Calu3 (cell line): ENCODE measurements around the gene METTL24. TPM values are rescaled to one million over a fixed set of nuclear protein-coding genes. Genes with fewer than 3 reads are reported as not detected.
"Not testable (repeated sequence)": the region's sequence is repeated elsewhere in the genome, so short reads cannot be mapped to it uniquely, and the experiment has no call there.

Experiments used
- BruUV-seq: library from RNA; stranded (reverse); fragments of 400-500 nt; replicated peaks from 2 replicates; lab custom pipeline; 2021; lab: Mats Ljungman, UMichigan
- CTCF ChIA-PET: fragments of 300-600 bp; sonication (Branson Sonifier 250); formaldehyde crosslinking; loops from one replicate; lab custom pipeline; 2022; ENCODE audit warnings: antibody characterized with exemption; lab: Charles Lee
- DNase-seq: peaks from one replicate; pipeline ENCODE4 v3.0.0; 2022
- H3K27ac Mint-ChIP-seq: one replicate; pipeline ENCODE4 v1.8.0; 2022; ENCODE audit warnings: mixed read lengths; ENCODE audit not compliant: unreplicated experiment
- H3K27me3 Mint-ChIP-seq: one replicate; pipeline ENCODE4 v1.8.0; 2022; ENCODE audit warnings: mixed read lengths; ENCODE audit not compliant: unreplicated experiment
- H3K36me3 Mint-ChIP-seq: one replicate; pipeline ENCODE4 v1.8.0; 2022; ENCODE audit warnings: mild to moderate bottlenecking, moderate library complexity, mixed read lengths; ENCODE audit not compliant: insufficient read depth, unreplicated experiment
- H3K4me1 Mint-ChIP-seq: one replicate; pipeline ENCODE4 v1.8.0; 2022; ENCODE audit warnings: mild to moderate bottlenecking, low read depth, mixed read lengths; ENCODE audit not compliant: unreplicated experiment
- H3K4me3 Mint-ChIP-seq: one replicate; pipeline ENCODE4 v1.8.0; 2022; ENCODE audit warnings: mild to moderate bottlenecking, low read depth, moderate library complexity, mixed read lengths; ENCODE audit not compliant: unreplicated experiment
- H3K9me3 Mint-ChIP-seq: one replicate; pipeline ENCODE4 v1.8.0; 2022; ENCODE audit warnings: low read depth, mixed read lengths; ENCODE audit not compliant: unreplicated experiment
- intact Hi-C: fragments of 100-400 bp; cut with micrococcal nuclease; formaldehyde crosslinking; loops from one replicate; pipeline ENCODE4 v1.10.0; 2022; ENCODE audit not compliant: unreplicated experiment
- total RNA-seq: library from RNA; stranded (reverse); gene quantifications from 2 replicates; pipeline ENCODE4 v1.2.3, GENCODE V29; 2022
- TF ChIP-seq, protein P1 (sequence below): fragments of 200-600 bp; IDR thresholded peaks from one replicate; pipeline ENCODE4 v1.8.0; 2022; ENCODE audit warnings: antibody characterized with exemption; ENCODE audit not compliant: unreplicated experiment

Gene METTL24
- total RNA-seq, 1 experiment from 2014 or later: not detected

DNA sequence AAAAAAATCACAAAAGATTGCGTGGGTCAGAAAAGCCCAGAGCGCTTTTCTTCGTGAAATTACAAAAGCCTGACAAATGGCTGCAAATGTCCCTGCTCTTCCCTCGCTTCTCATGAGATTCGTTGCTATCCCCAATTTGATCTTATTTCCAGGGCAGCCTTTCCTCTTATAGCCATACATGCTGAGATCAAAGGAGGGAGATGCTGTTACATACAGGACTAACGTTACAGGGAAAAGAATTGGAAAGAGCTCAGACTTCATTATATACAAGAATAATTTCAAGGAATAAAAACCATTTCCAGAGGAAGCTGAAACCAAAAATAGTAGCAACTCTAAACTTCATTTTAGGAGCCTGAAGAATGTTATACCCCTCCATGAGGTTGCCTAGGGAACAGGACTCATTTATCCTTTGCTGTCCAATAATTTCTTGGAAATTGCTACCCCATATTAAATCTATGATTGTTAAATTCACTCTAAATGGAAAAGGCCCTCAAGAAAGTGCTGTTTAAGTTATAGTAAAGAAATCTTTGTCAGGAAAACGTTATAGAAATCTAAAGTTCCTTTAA, 81.0 kb downstream of the METTL24 start:
- H3K27me3 Mint-ChIP-seq: peaks cover 19% of the 10 kb centered on the region
- DNase-seq: no peak
- no peak overlapping the region for H3K4me3 Mint-ChIP-seq
- H3K36me3 Mint-ChIP-seq: no peaks in the 10 kb centered on the region
- BruUV-seq: no TSS peak
- intact Hi-C loops: no loop called here
- H3K27ac Mint-ChIP-seq: no peak overlapping the region
- no peaks in the 10 kb centered on the region for H3K4me1 Mint-ChIP-seq
- H3K9me3 Mint-ChIP-seq: peaks cover 2% of the 10 kb centered on the region
- CTCF ChIA-PET: no interaction called here
- TF ChIP-seq, protein P1, sequence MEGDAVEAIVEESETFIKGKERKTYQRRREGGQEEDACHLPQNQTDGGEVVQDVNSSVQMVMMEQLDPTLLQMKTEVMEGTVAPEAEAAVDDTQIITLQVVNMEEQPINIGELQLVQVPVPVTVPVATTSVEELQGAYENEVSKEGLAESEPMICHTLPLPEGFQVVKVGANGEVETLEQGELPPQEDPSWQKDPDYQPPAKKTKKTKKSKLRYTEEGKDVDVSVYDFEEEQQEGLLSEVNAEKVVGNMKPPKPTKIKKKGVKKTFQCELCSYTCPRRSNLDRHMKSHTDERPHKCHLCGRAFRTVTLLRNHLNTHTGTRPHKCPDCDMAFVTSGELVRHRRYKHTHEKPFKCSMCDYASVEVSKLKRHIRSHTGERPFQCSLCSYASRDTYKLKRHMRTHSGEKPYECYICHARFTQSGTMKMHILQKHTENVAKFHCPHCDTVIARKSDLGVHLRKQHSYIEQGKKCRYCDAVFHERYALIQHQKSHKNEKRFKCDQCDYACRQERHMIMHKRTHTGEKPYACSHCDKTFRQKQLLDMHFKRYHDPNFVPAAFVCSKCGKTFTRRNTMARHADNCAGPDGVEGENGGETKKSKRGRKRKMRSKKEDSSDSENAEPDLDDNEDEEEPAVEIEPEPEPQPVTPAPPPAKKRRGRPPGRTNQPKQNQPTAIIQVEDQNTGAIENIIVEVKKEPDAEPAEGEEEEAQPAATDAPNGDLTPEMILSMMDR: no peak

- H3K4me3 Mint-ChIP-seq, H3K27ac Mint-ChIP-seq, H3K36me3 Mint-ChIP-seq, H3K9me3 Mint-ChIP-seq, CTCF ChIA-PET, BruUV-seq, H3K4me1 Mint-ChIP-seq, intact Hi-C loops, DNase-seq: not testable (repeated sequence)
- H3K27me3 Mint-ChIP-seq: peaks cover 27% of the 10 kb centered on the region
These were observed 85.4 kb downstream of the METTL24 start for GRCh38 chr6:110272781-110273180.

DNA sequence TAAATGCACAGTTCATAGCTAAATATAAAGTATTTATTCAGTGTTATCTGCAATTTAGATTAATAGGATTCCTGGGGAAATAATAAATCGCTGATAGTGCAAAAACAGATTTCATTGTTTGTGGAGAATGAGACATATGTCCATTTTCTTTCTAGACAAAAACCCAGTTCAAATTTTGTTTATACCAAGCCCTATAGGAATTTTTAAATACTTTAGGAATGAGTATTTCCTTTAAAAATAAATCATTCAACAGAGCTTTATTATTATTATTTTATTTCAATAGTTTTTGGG, 86.5 kb downstream of the METTL24 start:
- no TSS peak for BruUV-seq
- Mint-ChIP-seq H3K36me3 (no peaks in the 10 kb centered on the region), H3K9me3 (peaks cover 4% of the 10 kb centered on the region), H3K4me1 (no peaks in the 10 kb centered on the region), H3K27me3 (peaks cover 36% of the 10 kb centered on the region), H3K27ac (no peak overlapping the region), H3K4me3 (no peak overlapping the region)
- CTCF ChIA-PET: no interaction called here
- no peak for DNase-seq
- TF ChIP-seq, protein P1: no peak
- intact Hi-C loops: no loop called here

GRCh38 chr6:110270165-110270564, 88.0 kb downstream of the METTL24 start:
- Mint-ChIP-seq H3K36me3 (no peaks in the 10 kb centered on the region), H3K4me3 (no peak overlapping the region), H3K27me3 (peaks cover 39% of the 10 kb centered on the region), H3K9me3 (peaks cover 2% of the 10 kb centered on the region), H3K4me1 (no peaks in the 10 kb centered on the region), H3K27ac (no peak overlapping the region)
- DNase-seq: no peak
- no TSS peak for BruUV-seq
- intact Hi-C loops: no loop called here
- TF ChIP-seq, protein P1: no peak
- CTCF ChIA-PET: no interaction called here

- Mint-ChIP-seq H3K9me3 (peaks cover 2% of the 10 kb centered on the region), H3K4me1 (no peaks in the 10 kb centered on the region), H3K27ac (no peak overlapping the region), H3K36me3 (no peaks in the 10 kb centered on the region), H3K4me3 (no peak overlapping the region), H3K27me3 (peaks cover 34% of the 10 kb centered on the region)
- TF ChIP-seq, protein P1: no peak
- CTCF ChIA-PET: no interaction called here
- DNase-seq: no peak
- intact Hi-C loops: no loop called here
- BruUV-seq: no TSS peak
These were observed 88.5 kb downstream of the METTL24 start for GRCh38 chr6:110269623-110270022.
